Caki2 (cell line): ENCODE results near the gene NPIPB9. TPM values are rescaled to one million over a fixed set of nuclear protein-coding genes. Genes with fewer than 3 reads are reported as not detected.
"Not testable (repeated sequence)": the region's sequence is repeated elsewhere in the genome, so short reads cannot be mapped to it uniquely, and the experiment has no call there.

Experiments
- DNase-seq: peaks from one replicate; pipeline ENCODE4 v3.0.0-alpha.2; 2015; ENCODE audit warnings: low read depth
- in situ Hi-C: cut with HindIII; loops from 2 replicates; pipeline ENCODE4 v1.10.0; 2016; ENCODE audit warnings: low sequenced_read_pairs, low pct_unique_long_range_greater_than_20kb, mixed read lengths
- total RNA-seq: library from RNA; depleted of rRNA; stranded (reverse); fragments of >200 nt; shearing (Covaris generic); gene quantifications from 2 replicates; pipeline ENCODE4 v1.2.3, GENCODE V29; 2014; ENCODE audit warnings: low replicate concordance; rRNA removed

Gene NPIPB9
- 1.0 TPM in 1 of 2 replicates, not detected in the other for total RNA-seq

DNA sequence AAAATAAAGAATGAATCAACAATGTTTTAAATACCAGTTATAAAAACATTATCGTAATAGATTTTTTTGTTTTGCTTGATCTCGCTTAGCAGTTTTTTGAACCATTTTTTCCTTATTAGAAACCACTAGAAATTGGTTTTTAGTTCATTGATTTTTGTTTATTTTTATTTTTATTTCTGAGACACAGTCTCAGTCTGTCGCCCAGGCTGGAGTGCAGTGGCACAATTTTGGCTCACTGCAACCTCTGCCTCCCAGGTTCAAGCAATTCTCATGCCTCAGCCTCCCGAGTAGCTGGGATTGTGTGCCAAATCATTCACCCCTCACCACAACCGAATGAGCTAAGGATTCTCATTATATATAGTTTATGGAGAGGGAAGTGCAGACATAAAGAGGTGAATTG, at the start of gene NPIPB9:
Gene NPIPB9 (plus strand): TSS at position 301 of the 400 bp plus-strand sequence.
- in situ Hi-C loops, DNase-seq: not testable (repeated sequence)

DNA sequence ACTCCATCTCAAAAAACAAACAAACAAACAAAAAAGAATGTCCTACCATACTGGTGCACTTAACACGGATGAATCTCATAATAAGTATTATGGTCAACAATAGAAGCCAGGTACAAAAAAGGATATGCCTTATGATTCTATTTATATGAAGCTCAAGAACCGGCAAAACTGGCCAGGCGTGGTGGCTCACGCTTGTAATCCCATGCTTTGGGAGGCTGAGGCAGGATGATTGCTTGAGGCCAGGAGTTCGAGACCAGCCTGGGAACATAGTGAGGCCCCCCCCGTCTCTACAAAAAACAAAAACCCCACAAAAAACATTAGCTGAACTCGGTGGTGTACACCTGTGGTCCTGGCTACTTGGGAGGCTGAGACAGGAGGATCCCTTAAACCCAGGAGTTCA, 47.3 kb upstream of the NPIPB9 start:
- in situ Hi-C loops, DNase-seq: not testable (repeated sequence)

- in situ Hi-C loops, DNase-seq: not testable (repeated sequence)
These were observed 40.1 kb upstream of the NPIPB9 start, which contains the start of gene EIF3C for GRCh38 chr16:28711220-28712083. TSS of gene EIF3C (plus strand) at chr16:28711464. CDS start at chr16:28711687, 223 bp downstream.

DNA sequence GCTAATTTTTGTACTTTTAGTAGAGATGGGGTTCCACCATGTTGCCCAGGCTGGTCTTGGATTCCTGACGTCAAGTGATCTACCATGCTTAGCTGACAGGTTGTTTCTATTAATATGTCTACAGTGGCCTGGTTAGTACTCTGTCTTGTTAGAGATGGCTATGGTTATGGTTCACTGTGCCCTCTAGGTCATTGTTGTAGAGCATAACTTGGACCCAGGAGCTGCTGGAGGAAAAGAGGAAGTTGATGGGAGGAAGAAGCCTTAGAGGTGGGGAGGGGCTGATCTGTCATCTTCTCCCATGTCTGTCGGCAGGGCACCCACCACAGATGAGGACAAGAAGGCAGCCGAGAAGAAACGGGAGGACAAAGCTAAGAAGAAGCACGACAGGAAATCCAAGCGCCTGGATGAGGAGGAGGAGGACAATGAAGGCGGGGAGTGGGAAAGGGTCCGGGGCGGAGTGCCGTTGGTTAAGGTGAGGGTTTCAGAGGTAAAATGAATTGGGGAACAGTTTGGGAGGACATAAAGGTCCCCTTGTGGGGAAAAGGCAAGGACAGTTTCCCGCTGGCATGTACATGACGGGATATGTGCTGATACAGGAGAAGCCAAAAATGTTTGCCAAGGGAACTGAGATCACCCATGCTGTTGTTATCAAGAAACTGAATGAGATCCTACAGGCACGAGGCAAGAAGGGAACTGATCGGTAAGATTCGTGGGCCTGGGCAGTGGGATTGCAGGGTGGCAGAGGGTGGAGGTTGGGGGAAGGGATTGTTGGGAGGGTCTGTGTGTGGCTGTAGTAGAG, 28.5 kb upstream of the NPIPB9 start:
- DNase-seq, in situ Hi-C loops: not testable (repeated sequence)

DNA sequence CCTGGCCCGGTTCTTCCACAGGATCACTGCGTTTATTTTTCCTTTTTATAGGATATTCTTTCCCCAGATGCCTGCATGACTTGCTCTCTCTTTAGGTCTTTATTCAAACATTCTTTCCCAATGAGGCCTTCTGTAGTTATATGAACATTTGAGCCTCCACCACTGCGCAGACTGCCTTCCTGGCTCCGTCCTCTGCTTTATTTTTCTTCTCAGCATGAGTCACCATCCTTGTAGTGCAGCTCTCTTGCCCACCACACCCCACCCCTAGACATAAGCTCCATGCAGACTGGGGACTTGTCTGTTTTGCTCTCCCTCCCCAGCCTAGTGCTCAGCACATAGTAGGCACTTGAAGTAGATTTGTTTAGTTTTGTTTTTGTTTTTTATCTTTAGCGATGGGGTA, 20.3 kb upstream of the NPIPB9 start:
- DNase-seq, in situ Hi-C loops: not testable (repeated sequence)

DNA sequence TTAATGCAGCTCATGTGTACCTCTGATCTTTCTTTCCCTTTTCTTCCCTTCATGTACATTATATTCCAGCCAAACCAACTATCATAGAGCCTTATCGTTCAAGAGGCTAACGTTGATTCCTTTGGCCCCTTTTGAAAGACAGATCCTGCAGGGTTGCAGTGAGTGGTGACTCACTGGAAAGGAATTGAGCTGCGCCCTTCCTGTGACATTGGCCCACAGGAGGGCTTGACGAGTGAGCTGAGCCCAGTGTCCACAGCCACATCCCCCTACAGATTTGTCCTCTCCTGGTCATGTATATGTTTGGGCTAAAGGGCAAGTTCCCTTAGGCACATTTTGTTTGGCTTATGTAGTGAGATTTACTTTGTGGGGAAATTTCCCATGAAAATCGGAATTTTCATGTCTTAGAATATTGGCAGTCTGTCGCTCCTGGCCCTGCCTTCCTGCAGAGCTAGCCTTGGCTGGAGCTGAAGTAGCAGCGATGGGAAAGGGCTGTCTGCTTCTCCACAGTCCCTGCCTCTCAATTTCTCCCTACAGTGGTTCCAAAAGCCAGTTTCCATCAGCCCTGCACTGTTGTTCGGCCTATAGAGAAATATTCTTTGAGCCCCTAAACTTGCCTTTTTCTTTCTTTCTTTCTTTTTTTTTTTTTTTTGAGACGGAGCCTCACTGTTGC, 19.0 kb upstream of the NPIPB9 start:
- in situ Hi-C loops, DNase-seq: not testable (repeated sequence)

DNA sequence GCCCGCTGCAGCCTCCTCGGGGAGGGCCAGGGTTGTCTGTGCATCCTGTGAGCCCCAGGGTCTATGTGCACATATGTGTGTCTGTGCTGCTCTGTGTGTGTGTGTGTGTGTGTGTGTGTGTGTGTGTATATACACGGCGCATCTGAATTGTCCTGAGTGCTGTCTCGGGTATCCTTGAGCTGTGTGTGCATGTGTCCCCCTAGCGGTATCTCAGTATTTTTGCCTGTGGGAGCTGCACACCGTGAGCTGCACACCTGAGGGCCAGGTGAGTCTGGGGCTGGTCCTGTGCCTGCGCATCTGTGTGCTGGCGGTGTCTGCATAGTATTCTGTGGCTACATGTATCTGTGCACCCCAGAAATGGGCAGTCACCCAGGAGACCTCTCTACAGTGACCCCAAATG, 11.8 kb upstream of the NPIPB9 start:
- in situ Hi-C loops, DNase-seq: not testable (repeated sequence)

DNA sequence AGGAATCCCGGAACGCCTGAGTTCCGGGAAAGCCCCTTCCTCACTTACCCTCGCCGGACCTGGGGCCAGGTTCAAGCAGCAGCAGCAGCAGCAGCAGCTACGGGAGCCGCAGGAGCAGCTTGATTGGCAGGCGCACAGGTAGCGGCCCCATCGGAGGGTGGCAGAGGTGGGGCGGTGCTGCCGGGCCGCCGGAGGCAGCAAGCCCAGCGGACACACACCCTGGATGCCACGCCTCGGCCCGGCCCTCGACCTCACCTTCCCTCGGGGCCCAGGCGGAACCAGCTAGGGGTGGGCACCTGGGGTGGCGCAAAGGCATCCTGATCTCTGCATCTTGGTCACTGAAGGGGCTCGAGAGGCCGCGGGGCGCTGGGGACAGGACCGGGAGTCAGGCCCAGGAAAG, 11.0 kb upstream of the NPIPB9 start:
- in situ Hi-C loops: not testable (repeated sequence)

DNA sequence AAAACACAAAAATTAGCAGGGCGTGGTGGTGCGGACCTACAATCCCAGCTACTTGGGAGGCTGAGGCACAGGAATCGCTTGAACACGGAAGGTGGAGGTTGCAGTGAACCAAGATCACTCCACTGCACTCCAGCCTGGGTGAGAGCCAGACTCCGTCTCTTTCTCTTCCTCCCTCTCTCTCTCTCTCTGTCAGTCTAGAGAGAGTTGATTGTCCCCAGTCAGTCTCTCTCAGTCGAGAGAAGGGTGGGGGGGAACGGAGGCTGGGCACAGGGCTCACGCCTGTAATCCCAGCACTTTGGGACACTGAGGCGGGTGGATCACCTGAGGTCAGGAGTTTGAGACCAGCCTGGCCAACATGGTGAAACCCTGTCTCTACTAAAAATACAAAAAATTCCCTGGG, 10.3 kb upstream of the NPIPB9 start:
- DNase-seq: not testable (repeated sequence)

More for the DNA sequence above, 11.0 kb upstream of the NPIPB9 start:
- not testable (repeated sequence) for DNase-seq

DNA sequence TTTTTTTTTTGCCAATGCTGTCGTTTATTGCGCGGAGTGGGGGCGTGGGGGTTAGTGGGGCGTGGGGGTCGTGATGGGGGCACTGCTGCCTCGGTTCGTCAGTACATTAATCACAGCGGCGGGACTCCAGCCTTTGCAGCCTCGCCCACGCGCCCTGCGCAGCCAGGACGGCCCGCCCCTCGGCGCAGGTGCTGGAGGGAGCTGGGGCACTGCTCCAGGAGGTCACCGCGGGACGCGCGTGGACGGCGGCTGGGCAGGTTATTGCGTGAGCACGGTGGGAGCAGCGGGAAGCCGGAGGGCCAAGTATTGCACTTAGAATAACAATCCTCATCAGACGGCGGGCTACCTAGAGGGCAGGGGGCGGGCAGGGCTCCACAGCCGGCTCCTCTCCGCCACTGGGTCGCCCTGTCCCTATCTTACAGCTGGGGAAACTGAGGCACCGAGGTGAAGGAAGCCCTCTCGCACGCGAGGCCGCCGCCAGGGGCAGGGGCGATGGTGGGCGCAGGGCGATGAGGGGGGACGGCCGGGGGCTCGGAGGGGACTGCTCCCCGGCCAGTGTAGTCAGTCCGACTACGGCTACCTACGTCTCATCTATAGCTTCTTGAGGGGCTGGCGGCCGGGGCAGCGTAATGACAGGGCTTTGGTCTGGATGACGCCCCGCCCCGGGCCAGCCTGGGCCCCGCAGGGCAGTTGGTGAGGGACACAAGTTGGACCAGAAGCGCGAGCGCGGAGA, 4.8 kb upstream of the NPIPB9 start:
- DNase-seq, in situ Hi-C loops: not testable (repeated sequence)

More for the DNA sequence above, 10.3 kb upstream of the NPIPB9 start:
- in situ Hi-C loops: not testable (repeated sequence)

DNA sequence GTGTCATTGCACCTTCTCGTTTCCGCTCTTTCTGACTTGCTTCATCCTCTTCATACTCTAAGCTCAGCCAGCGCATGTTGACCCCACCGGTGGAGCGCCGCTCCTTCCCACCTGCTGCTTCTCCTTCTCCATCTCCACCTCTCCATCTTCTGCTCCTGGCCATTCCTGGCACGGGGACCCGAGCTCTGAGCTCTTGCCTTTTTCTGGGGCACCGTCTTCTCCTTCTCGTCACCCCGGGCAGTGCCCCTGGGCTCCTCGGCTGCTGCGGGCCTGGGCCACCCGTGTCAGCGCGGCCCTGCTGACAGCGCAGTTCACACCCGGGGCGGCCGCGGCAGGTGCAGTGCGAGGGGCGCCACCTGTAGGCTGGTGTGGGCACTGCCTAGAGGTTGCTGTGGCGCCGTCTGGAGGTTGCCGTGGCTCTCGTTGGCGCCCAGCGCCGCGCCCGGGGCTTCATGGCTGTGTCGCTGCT, 1.6 kb upstream of the NPIPB9 start:
- DNase-seq, in situ Hi-C loops: not testable (repeated sequence)

GRCh38 chr16:28750469-28751067, 1.0 kb upstream of the NPIPB9 start:
- DNase-seq, in situ Hi-C loops: not testable (repeated sequence)

DNA sequence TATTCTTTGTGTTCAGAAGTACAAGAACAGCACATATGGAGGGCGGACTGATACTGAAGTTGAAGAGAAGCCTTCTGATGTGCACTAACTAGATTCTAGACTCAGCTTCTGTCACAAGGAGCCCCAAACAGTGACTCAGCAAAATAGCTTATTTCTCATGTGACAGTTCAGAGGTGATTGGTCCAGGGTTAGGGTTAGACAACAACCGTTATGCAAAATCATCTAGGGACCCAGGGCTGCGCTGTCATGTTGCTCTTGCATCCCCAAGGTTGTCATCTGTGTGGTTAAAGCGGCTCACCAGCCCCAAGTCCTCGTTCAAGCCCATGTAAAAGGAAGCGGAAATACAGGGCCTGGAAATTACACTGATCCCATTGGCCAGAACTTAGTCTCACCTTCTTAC, 30.1 kb downstream of the NPIPB9 start:
- DNase-seq, in situ Hi-C loops: not testable (repeated sequence)

DNA sequence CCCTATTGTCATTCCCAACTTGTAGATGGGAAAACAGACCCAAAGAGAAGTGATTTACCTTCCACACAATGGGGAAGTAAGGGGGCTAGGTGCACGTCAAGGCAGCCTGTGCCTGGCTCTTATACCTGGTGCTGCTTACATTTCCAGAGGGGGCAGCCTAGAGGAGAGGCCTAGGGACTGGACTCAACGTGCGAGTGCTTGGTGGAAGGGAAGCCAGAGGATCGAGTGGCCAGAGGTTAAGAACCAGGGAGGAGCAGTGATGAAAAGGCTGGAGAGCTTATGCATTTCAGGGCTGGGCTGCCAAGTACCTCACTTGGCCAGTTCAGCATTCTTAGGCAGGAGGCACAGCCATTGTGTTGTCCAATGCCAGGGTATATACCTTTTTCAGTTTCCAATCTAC, 30.8 kb downstream of the NPIPB9 start:
- DNase-seq, in situ Hi-C loops: not testable (repeated sequence)

- in situ Hi-C loops: not testable (repeated sequence)
- DNase-seq: peak; percentile 72
These were observed 50.8 kb downstream of the NPIPB9 start for GRCh38 chr16:28802235-28803019.

DNA sequence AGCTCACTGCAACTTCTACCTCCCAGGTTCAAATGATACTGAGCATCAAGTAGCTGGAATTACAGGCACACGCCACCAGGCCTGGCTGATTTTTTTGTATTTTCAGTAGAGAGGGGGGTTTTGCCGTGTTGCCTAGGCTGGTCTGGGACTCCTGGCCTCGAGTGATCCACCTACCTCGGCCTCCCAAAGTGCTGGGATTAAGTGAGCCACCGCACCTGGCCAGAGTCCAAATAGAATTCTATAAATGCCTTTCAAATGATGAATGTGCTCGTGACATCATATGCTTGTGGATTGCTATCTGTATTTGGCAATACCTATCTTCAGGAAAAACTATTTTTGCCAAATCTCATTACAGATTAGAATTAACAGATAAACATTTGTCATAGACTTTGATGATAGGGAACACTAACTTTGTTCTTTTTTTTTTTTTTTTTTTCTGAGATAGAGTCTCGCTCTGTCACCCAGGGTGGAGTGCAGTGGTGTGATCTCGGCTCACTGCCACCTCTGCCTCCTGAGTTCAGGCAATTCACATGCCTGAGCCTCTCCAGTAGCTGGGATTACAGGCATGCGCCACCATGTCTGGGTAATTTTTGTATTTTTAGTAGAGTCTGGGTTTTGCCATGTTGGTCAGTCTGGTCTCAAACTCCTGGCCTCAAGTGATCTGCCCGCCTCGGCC, 56.0 kb downstream of the NPIPB9 start:
- in situ Hi-C loops, DNase-seq: not testable (repeated sequence)
